AG04449 (cell line): ENCODE data around the gene TECR.

Experiments
- CTCF ChIA-PET: fragments of 350-600 bp; formaldehyde crosslinking; extraction: SDS; loops from one replicate; lab custom pipeline; 2021; ENCODE audit warnings: antibody characterized with exemption; lab: Yijun Ruan, JAX
- POLR2A ChIA-PET: fragments of 400-600, 350-600 bp; formaldehyde crosslinking; extraction: SDS; loops from one replicate; lab custom pipeline; 2020; ENCODE audit warnings: antibody characterized with exemption, inconsistent platforms; lab: Yijun Ruan, JAX
- DNase-seq: peaks from one replicate; pipeline ENCODE4 v3.0.0-alpha.2; 2010; ENCODE audit warnings: low read depth, low spot score
- H3K4me3 ChIP-seq: 2 replicates; pipeline ENCODE4 v1.5.1; 2011; ENCODE audit warnings: low read depth, mild to moderate bottlenecking, control low read depth, low read length
- TF ChIP-seq, protein P1 (sequence below): IDR thresholded peaks from one replicate; pipeline ENCODE4 v1.5.1; 2011; ENCODE audit warnings: mild to moderate bottlenecking, moderate library complexity, low read length, control low read depth, inconsistent platforms; ENCODE audit not compliant: insufficient read depth; ENCODE audit errors: missing control alignments

Gene TECR

DNA sequence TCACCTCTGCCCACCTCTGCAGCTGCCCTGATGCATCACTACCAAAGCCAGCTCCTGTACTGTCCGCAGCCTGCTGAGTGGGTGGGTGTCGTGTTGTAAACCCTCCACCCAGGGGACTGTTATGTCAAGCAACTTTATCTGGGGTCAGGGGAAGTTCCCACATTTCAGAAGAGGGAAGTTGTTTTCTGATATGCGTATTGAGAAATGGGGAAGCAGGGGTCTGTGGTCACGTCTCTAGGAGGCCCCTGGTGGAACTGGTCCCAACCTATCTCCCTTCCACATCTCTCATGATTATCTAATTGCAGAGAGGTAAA, 84.7 kb downstream of the TECR start:
- DNase-seq, result no peak
- TF ChIP-seq, protein P1, sequence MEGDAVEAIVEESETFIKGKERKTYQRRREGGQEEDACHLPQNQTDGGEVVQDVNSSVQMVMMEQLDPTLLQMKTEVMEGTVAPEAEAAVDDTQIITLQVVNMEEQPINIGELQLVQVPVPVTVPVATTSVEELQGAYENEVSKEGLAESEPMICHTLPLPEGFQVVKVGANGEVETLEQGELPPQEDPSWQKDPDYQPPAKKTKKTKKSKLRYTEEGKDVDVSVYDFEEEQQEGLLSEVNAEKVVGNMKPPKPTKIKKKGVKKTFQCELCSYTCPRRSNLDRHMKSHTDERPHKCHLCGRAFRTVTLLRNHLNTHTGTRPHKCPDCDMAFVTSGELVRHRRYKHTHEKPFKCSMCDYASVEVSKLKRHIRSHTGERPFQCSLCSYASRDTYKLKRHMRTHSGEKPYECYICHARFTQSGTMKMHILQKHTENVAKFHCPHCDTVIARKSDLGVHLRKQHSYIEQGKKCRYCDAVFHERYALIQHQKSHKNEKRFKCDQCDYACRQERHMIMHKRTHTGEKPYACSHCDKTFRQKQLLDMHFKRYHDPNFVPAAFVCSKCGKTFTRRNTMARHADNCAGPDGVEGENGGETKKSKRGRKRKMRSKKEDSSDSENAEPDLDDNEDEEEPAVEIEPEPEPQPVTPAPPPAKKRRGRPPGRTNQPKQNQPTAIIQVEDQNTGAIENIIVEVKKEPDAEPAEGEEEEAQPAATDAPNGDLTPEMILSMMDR, result no peak
- ChIA-PET CTCF (no interaction called here), POLR2A (no interaction called here)
- H3K4me3 ChIP-seq, result no peak overlapping the region
